Thymus (tissue), 11 donors: ENCODE data around the gene HDAC4. TPM values are rescaled to one million over a fixed set of nuclear protein-coding genes. Genes with fewer than 3 reads are reported as not detected.
A peak's percentile ranks its signal among the peaks of the same experiment; 100 is the strongest.

Experiments
- DNase-seq, 9 donors: peaks; one replicate each; pipeline ENCODE4 v3.0.0-alpha.2; 2013; ENCODE audit warnings: low spot score in 9 of 9, low read depth in 6 of 9, missing footprints in 1 of 9
- H3K27ac ChIP-seq, 2 donors: one replicate each; pipeline ENCODE4 v1.5.1; 2013; ENCODE audit warnings: control low read depth in 1 of 2, low read depth in 1 of 2, low read length in 1 of 2, mild to moderate bottlenecking in 1 of 2, moderate library complexity in 1 of 2
- H3K27me3 ChIP-seq, 2 donors: one replicate each; pipeline ENCODE4 v1.5.1; 2013; ENCODE audit warnings: low read length in 1 of 2; ENCODE audit not compliant: control insufficient read depth in 2 of 2, insufficient read depth in 1 of 2
- H3K36me3 ChIP-seq, 2 donors: one replicate each; pipeline ENCODE4 v1.5.1; 2013; ENCODE audit warnings: low read length in 1 of 2, mild to moderate bottlenecking in 1 of 2, moderate library complexity in 1 of 2; ENCODE audit not compliant: control insufficient read depth in 2 of 2, insufficient read depth in 2 of 2
- H3K4me1 ChIP-seq, 2 donors: one replicate each; pipeline ENCODE4 v1.5.1; 2013; ENCODE audit warnings: low read length in 2 of 2; ENCODE audit not compliant: control insufficient read depth in 2 of 2, insufficient read depth in 2 of 2
- H3K4me3 ChIP-seq, 2 donors: one replicate each; pipeline ENCODE4 v1.5.1; 2013; ENCODE audit warnings: low read length in 2 of 2, control low read depth in 1 of 2, mild to moderate bottlenecking in 1 of 2
- H3K9me3 ChIP-seq, 2 donors: one replicate each; pipeline ENCODE4 v1.5.1; 2013; ENCODE audit warnings: low read length in 1 of 2, mild to moderate bottlenecking in 1 of 2; ENCODE audit not compliant: control insufficient read depth in 2 of 2, insufficient read depth in 1 of 2
- WGBS: extraction: QIAGEN DNeasy Blood & Tissue Kit; methylation state at CpG from one replicate; pipeline ENCODE4 v1.1.7; 2013; 5-methylcytosine and 5-hydroxymethylcytosine counted together
- polyA plus RNA-seq: library from polyadenylated mRNA; stranded (reverse); fragments of 200-250 nt; gene quantifications from one replicate; pipeline ENCODE4 v1.2.3, GENCODE V29; 2013
- total RNA-seq: library from RNA; stranded (reverse); fragments of 120-200 nt; gene quantifications from one replicate; pipeline ENCODE4 v1.2.4, GENCODE V29; 2013
- donor health status: healthy.

HDAC4 gene
- total and polyA plus RNA-seq, 2 donors, result 7.8 to 17.9 TPM

DNA sequence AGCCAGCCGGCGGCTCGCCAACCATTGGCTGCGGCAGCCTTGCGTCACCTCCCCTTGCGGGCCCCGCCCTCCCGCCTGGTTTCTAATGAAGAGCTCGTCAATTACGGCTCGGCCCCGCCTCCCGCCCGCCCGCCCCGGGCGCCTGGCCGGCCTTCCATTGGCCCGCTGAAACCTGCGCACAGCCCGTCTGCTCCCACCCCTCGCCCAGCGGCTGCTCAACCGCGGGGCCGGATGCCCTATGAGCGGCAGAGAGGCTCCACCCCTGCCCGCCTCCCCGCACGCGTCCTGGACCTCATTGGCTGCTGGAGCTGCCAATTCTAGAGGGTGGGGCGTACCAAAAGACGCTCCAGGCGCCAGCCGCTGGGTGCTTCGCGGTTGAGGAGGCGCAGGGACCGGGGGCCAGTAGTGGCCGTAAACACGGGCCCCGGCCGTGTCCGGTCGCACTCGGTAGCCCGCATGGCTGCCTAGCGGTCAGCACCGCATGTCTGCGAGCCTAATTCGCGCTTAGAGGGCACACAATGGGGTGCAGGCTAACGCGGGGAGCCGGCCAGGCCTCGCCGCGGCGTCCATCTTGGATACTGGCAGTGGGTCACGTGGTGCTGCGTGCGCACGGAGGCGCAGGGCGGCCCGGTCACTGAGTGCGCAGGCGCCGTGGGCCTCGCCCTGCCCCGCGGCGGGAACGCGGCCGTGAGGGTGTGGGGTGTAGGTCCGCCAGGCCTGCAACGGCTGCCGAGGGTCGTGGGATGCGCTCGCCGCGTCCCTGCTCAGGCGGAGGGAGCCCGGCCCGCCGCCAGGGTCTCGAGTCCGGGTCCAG is 454 bp upstream of the HDAC4 start:
- WGBS, result under 1% methylated on average over 90 of the region's 90 CpGs
- peaks cover 17 to 41% of the 10 kb centered on the region in 2 donors for H3K4me1 ChIP-seq
- H3K27ac ChIP-seq, result peak overlapping the region; percentile 96 to 98
- no peaks in the 10 kb centered on the region for H3K27me3 ChIP-seq
- peak overlapping the region; percentile 85 to 89 for H3K4me3 ChIP-seq
- DNase-seq, result peak; percentile 95 to 99 (median 98)
- H3K9me3 ChIP-seq, result no peaks in the 10 kb centered on the region
- H3K36me3 ChIP-seq, result peaks cover 0 to 7% of the 10 kb centered on the region in 2 donors

DNA sequence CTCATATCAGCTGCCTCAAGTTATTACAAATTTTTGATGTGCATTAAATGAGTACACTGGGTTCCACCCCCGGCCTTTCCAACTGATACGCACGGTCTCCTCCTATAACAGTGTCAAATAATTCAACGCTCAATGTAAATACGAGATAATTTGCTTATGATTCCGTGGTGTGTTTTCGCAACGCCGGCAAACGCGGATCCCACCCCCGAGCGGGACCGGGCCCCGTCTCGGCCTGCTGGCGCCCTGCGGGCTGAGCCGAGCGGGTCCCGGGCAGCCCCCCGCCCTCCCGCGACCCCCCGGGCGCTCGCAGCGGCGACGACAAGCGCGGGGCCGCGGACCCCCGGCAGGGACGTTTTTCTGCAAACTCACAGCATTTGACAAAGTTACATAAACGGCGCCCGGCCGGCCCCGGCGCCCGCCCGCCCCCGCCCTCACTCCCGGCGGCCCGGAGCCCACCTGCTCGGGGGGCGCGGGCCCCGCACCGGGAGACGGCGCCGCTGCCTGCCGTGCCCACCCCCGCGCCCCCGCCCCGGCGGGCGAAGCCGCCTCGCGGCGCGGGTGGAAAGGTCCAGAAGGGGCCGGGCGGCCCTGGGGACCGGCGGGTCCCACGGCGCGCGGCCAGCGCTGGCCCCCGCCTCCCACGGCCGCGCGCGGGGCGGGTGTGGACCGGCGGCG is 762 bp downstream of the HDAC4 start:
- no peaks in the 10 kb centered on the region for H3K9me3 ChIP-seq
- WGBS, result under 1% methylated on average over 87 of the region's 87 CpGs
- H3K4me3 ChIP-seq, result peak overlapping the region; percentile 60 to 85
- peaks cover 0 to 13% of the 10 kb centered on the region in 2 donors for H3K36me3 ChIP-seq
- H3K4me1 ChIP-seq, result peaks cover 23 to 52% of the 10 kb centered on the region in 2 donors
- H3K27me3 ChIP-seq, result no peaks in the 10 kb centered on the region
- no peak for DNase-seq
- peak overlapping the region; percentile 33 to 74 for H3K27ac ChIP-seq

DNA sequence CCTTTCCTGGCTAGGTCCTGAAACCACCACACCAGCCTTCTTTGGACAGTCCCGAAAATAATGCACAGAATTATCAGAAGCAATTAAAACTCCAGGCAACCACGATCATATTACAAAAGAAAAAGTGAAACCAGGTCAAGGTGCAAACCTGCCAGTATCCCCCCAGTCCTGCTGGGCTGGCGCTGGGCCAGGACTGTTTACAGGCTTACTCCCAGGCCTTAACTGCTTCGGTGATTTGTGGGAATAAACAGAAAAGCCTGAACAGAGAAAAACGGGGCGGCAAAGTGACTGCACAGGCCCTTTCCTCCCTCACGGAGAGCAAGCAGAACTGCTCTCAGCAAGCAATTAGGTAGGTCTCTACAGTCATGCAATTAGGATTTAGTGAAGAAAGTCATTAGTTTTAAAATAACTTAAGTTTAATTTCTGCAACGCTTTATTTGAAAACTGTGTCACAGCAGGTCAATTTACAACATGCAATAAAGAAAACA is 1.3 kb downstream of the HDAC4 start:
- H3K4me1 ChIP-seq, result peaks cover 29 to 57% of the 10 kb centered on the region in 2 donors
- 4% methylated on average over 8 of the region's 8 CpGs for WGBS
- peaks cover 0 to 18% of the 10 kb centered on the region in 2 donors for H3K36me3 ChIP-seq
- peak in 1 of 9 donors; percentile 60 for DNase-seq
- peak overlapping the region; percentile 60 to 85 for H3K4me3 ChIP-seq
- no peaks in the 10 kb centered on the region for H3K9me3 ChIP-seq
- H3K27ac ChIP-seq, result peak overlapping the region; percentile 44 to 74
- no peaks in the 10 kb centered on the region for H3K27me3 ChIP-seq

DNA sequence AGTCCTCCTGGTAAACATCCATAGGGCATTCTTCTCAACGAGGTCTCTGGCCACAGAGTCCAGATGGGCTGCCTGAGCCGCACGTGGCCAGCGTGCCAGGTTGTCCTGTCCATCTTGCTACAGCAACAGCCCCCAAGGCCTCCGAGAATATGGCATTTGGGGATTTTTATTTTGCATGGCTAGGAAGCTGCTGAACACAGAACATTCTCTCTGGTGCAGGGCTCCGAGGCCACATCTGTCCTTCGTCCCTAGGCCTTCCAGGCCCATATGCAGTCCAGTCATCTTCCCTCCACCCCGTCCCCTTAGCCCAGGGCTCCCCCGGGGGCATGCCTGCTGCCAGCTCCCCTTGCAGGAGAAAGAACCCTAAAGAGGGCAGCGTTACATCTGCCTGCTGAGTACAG is 2.3 kb downstream of the HDAC4 start:
- DNase-seq, result peak in 1 of 9 donors; percentile 41
- Histone ChIP-seq H3K36me3 (peaks cover 0 to 18% of the 10 kb centered on the region in 2 donors), H3K9me3 (no peaks in the 10 kb centered on the region), H3K27ac (peak overlapping the region in 1 of 2 donors; percentile 60), H3K4me1 (peaks cover 37 to 66% of the 10 kb centered on the region in 2 donors), H3K27me3 (no peaks in the 10 kb centered on the region), H3K4me3 (peak overlapping the region; percentile 9 to 60)
- 76% methylated on average over 10 of the region's 10 CpGs for WGBS

DNA sequence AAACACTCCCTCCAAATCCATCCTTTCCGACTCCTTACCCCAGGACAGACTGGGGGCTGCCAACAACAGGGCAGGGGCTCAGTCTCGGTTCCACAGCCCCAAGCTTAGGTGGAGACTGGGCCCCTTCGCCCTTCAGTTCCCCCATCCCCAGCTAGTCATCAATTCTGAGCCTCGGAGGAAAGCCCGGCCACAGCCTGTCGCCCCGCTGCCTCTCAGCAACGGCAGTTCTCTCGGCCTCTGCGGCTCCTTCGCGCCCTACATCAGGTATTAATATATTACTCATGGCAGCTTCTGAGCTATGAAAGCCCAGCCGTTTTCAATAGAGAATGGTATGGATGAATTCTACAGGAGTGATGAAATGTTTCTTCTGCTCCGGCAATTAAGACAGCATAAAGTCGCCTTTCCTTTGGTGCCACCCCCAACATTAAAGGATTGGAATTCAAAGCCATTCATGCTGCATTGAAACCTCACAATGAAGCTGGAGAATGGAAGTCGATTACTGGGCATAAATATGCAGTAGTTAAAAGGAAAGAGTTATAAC is 2.8 kb downstream of the HDAC4 start:
- no peak for DNase-seq
- H3K4me3 ChIP-seq, result peak overlapping the region in 1 of 2 donors; percentile 9
- H3K9me3 ChIP-seq, result no peaks in the 10 kb centered on the region
- 89% methylated on average over 16 of the region's 16 CpGs for WGBS
- peaks cover 0 to 18% of the 10 kb centered on the region in 2 donors for H3K36me3 ChIP-seq
- peaks cover 38 to 71% of the 10 kb centered on the region in 2 donors for H3K4me1 ChIP-seq
- H3K27me3 ChIP-seq, result no peaks in the 10 kb centered on the region
- peak overlapping the region in 1 of 2 donors; percentile 22 for H3K27ac ChIP-seq

DNA sequence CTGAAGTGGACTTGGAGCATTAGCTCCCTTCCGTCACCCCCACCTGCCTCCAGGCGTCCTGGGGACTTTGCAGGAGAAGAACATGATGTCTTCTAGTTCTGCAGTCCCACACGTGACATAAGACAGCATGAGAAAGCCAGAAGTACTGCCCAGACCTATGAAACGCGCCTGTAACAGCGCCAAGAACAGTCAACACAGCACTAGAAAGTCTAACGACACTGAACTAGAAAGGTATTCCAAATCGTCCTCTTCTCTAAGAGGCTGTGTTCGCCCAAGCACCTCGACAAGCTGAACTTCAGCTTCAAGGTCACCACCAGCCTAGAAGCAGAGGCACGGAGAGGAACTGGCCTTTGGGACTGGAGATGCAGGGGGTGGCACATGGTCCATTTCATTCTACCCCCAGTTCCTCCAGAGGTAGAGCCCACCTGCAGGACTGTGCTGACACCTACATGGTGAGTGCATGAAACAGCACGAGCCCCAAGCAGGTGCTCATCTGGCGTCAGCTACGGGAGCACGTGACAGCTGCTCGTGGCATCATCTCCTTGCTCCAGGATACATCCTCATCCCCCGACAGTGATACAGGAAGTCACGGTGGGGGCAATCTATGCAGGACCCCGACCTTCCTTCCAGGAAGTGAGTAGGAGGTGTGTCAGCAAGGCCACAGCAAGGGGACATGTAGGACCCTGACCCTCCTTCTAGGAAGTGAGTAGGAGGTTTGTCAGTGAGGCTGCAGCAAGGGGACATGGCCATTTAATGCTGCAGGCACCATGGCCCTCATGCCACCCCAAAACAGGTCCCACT is 3.7 kb downstream of the HDAC4 start:
- H3K4me1 ChIP-seq, result peaks cover 38 to 71% of the 10 kb centered on the region in 2 donors
- H3K27ac ChIP-seq, result peak overlapping the region in 1 of 2 donors; percentile 75
- peak; percentile 60 to 86 (median 70) for DNase-seq
- no peaks in the 10 kb centered on the region for H3K27me3 ChIP-seq
- H3K9me3 ChIP-seq, result no peaks in the 10 kb centered on the region
- peaks cover 0 to 24% of the 10 kb centered on the region in 2 donors for H3K36me3 ChIP-seq
- no peak overlapping the region for H3K4me3 ChIP-seq
- WGBS, result 50% methylated on average over 19 of the region's 19 CpGs

DNA sequence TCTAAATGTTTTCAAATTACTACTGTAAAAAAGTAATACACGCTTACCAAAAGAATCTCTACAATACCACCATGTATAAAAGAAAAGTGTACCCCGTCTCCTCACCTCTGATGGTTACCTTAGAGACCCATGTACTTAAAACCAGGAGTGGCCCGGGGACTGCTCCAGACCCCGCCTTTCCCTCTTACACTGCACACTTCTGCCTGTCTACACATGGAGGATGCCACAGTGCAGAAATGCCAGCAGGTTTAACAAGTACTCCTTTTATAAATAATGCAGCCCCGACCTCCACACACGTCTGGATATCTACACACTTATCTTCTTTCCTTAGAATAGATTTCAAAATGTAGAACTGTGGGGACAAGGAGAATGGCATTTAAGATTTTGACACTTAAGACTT is 5.3 kb downstream of the HDAC4 start:
- Histone ChIP-seq H3K4me1 (peaks cover 38 to 77% of the 10 kb centered on the region in 2 donors), H3K36me3 (peaks cover 12 to 32% of the 10 kb centered on the region in 2 donors), H3K9me3 (peaks cover 0 to 5% of the 10 kb centered on the region in 2 donors), H3K4me3 (no peak overlapping the region), H3K27ac (no peak overlapping the region), H3K27me3 (no peaks in the 10 kb centered on the region)
- DNase-seq, result peak in 1 of 9 donors; percentile 12
- WGBS, result 84% methylated on average over 6 of the region's 6 CpGs

DNA sequence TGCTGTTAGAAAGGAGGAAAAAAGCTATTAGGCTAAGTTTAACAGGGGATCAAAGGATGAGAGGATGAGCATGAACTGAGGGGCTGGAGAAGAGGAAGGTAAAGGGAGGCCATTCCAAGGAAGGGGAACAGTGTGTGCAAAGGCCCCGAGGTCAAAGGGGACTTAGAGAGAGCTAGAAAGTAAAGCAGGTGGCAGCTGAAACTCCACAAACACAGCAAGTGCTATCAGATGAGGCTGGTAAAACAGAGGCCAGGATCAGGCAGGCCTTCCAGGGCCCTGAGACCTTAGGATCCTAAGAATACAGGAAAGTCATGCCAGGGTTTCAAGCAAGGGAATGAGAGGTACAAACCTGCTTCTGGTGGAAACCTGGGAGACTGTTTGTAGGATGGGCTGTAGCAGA is 5.8 kb downstream of the HDAC4 start:
- DNase-seq, result peak in 1 of 9 donors; percentile 16
- no peaks in the 10 kb centered on the region for H3K27me3 ChIP-seq

More for the DNA sequence above, 5.8 kb downstream of the HDAC4 start:
- WGBS, result 83% methylated on average over 1 of the region's 1 CpG
- Histone ChIP-seq H3K27ac (no peak overlapping the region), H3K4me3 (no peak overlapping the region), H3K4me1 (peaks cover 38 to 77% of the 10 kb centered on the region in 2 donors), H3K36me3 (peaks cover 12 to 33% of the 10 kb centered on the region in 2 donors), H3K9me3 (peaks cover 0 to 5% of the 10 kb centered on the region in 2 donors)
